ENCODE results near the gene GPR89A.
"Not testable (repeated sequence)": the region's sequence is repeated elsewhere in the genome, so short reads cannot be mapped to it uniquely, and the experiment has no call there.

The GPR89A gene

DNA sequence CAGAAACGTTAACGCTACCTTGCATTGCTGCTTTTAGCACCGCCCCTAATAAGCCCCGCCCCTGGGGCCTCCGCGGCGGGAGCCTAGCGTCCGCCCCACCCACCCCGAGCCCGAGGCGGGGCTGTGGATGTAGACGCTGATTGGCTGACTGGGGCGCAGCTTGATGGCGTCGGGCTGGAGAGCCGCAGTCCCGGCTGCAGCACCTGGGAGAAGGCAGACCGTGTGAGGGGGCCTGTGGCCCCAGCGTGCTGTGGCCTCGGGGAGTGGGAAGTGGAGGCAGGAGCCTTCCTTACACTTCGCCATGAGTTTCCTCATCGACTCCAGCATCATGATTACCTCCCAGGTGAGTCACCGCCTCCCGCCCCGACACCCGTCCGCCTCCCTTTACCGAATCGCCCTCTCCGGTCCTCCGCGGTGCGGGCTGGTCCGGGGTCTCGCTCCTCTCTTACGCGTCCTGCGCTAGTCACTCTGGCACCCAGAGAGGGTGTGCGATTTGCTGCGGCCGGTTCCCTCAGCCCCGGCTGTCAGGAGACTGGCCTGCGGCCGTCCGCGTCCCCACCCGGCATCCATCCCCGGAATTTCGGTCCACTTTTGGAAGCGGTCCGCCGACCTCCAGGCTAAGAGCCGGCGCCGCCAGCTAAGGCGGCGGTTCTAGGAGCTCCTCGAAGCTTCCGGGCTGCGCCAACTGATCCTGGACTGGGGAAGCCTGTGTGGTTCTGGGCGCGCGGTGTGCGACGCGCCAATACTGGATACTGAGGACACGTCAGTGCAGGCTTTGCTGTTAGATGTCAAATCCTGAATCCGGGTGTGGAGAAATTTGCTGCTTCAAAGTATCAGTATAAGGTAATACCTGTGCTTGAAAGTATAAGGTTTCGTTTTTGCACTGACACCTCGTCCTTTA lies at the start of gene GPR89A:
Gene GPR89A (plus strand): TSS at position 156 of the 901 bp plus-strand sequence. CDS start 146 bp downstream, at position 302.
- DNase-seq, result peak; percentile 96

DNA sequence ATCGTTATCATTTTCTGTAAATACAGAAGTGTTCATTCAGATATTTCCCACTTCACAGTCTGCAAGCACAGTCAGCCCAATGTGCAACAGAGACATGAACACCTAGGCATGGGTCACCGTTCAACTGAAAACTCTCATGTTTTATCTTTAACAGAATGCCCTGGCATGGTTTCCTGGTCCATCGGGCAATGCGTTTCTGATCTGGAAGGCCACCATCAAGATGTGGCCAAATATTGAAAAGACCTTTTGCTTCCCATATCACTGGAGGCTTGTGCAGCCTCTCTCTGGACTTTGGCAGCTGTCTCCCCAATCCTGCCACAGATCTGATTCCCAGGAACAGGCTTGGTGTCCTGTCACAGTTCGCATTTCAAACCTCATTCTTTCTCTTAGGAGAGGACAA lies 21.0 kb upstream of the GPR89A start:
- not testable (repeated sequence) for DNase-seq

DNA sequence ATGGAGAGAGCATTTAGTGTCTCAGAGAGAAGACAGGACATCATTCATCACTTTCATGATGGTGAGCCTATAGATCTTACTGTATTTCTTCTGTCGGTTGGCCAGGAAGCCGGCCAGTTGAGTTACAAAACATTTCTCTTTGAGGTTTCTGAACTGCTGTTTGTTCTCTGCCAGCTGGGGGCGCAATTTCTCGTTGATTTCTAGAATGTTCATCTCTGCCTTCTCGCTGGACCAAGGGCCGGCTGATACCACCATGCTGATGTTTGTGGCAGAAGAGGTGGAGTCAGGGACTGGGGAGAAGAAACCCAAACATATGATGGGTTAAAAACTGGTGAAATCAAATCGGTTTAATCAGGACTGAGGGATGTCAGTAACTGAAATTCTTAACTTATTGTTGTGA lies 17.0 kb upstream of the GPR89A start:
- DNase-seq, result peak; percentile 36 to 53

DNA sequence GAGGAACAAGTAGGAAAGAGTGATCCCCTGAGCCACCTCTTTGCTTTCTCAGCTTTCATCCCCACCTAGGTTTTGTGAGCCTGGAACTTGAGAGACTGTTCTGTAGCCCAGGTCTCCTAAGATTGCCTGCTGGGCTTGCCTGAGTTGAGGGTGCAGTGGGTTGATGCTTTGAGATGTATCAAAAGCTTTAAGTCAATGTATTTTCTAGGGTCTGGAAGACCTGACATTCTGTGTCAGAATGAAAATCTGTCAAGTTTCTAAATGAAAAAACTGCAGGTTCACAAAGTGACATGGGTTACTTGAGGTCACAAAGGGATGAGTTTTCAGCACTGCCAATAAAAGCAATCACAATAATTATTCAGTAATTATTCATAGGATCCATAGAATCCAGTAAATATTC lies 15.4 kb upstream of the GPR89A start:
- DNase-seq, result not testable (repeated sequence)

DNA sequence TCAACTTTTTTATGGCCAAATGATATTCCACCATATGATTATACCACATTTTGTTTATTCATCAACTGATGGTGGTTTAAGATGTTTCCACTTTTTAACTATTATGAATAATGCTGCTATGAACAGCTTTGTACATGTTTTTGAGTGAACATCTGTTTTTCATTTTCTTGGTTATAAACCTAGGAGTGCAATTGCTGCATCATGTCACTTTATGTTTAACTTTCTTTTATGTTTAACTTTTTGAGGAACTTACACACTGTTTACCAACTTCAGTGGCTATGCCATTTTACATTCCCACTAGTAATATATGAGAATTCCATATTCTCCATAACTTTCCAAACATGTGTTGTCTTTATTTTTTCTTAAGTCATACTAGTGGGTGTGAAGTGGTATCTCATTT lies 12.4 kb upstream of the GPR89A start:
- not testable (repeated sequence) for DNase-seq

DNA sequence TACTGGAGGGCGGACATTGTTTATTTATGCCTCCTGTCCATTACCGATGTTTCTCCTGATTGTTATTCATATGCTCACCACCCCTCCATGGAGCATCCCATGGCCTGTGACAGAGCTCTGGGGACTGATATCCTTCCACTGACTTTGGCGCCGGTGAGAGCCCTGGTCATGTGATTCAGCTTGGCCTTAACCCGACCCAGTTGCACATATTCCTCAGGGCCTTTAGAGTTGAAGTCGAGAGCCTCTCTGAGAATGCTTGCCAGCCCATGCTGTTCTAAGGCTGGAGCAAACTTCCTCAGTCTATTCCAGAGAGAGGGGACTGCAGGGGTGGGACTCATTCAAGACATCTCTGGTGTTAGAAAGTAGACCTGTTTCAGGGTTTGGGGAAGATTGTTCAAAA lies 11.6 kb upstream of the GPR89A start:
- DNase-seq, result not testable (repeated sequence)

DNA sequence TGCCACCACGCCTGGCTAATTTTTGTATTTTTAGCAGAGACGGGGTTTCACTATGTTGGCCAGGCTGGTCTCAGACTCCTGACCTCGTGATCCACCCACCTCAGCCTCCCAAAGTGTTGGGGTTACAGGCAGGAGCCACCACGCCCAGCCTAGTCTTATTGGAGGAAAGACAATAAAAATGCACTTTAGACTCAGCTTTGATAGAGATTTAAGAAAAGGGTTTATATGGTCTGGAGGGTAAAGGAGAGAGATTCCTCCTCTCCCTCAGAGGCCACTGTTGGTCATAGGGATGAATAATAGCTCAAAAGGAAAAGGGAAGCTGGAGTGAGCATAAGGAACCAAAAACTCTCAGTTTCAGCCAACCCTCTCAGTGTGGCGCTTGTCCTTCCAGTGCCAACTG lies 8.4 kb upstream of the GPR89A start:
- not testable (repeated sequence) for DNase-seq

DNA sequence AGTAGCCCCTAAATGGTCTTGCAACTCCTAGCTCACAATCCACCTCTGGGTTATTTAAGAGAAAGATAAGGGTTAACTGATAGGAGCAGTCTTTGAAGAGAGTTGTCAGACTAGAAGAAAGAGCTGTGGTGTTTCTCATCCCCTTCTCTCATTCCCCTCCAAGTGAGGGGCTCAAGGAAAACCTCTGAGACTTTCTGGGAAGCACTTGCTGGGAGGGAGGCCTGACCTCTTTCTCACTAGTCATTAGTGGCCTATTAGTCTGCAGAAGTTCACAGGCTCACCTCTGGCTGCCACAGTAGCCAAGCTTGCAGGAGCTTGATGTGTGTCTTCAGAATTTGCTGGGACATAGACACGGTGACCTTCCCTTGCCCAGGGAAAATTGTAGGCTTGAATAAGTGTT lies 6.2 kb upstream of the GPR89A start:
- no peak for DNase-seq

DNA sequence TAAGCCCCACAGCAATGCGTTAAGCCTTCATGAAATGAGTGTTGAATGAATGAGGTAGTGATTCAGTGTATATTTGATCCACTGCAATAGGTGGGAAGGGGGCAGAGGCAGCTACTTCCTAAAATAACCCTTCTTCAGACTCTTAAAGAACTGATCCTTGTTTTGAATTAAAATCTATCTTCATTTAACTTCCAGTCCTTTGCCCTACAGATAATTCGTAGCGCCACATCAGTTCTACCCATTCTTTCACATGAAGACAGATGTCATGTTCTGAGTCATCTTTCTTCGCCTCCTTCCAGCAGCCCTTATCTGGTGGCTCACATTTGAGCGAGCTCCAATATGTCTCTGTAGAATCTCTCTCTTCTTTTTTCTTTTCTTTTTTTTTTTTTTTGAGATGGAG lies 948 bp upstream of the GPR89A start:
- not testable (repeated sequence) for DNase-seq

DNA sequence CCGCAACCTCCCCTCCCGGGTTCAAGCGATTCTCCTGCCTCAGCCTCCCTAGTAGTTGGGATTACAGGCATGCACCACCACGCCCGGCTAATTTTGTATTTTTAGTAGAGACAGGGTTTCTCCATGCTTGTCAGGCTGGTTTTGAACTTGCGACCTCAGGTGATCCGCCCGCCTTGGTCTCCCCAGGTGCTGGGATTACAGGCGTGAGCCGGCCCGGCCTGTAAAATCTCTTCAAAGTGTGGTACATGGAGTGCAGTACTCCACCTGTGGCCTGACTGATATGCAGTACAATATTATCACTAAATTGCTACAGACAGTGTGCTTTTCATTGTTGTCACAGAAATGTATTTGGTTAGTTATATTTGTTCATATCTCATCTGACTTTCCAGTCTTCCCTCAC lies 499 bp upstream of the GPR89A start:
- DNase-seq, result not testable (repeated sequence)

DNA sequence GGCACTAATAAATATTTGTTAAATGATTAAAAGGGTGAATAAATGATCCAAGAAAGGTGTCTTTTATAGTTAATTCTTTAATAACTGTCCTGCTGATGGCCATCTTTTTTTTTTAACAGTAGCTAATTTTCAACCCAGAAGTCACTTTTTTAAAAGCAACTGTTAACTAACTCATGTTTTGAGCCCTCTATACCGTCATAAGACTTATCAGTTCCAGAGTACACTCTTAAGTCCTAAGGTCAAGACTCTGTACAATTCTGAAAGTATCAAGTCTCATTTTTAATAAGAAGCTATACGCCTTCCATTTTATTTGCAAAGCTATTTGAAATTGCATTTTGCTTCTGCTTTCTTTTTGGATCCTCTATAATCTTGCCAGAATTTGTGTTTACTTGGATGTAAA lies 3.0 kb downstream of the GPR89A start:
- not testable (repeated sequence) for DNase-seq

DNA sequence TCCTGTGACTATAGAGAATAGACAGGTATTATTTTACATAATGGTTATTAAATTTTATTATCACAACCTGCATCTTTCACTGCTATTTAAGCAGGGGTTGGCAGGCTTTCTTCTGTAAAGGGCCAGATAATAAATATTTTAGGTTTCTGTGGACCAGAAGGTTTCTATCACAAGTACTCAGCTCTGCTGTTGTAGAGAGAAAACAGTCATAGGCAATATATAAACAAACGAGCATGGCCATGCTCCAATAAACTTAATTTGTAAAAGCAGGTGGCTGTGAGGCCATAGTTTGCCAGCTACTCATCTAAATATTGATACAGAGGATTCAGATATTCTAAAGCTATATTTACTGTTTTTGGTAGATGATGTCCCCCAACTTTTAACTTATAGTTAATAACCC lies 12.3 kb downstream of the GPR89A start:
- DNase-seq, result not testable (repeated sequence)

DNA sequence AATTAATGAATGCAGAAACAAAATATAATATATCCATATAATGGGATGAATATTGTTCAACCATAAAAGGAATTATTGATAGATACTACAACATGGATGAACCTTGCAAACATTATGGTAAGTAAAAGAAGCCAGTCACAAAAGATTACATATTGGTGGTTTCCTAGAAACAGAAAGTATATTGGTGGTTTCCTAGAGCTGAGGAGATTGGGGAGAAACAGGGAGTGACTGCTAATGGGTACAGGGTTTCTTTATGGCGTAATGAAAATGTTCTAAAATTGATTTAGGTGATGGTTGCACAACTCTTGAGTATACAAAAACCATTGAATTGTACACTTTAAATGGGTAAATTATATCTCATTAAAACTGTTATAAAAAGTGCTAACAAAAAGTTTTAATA lies 14.4 kb downstream of the GPR89A start:
- DNase-seq, result not testable (repeated sequence)

DNA sequence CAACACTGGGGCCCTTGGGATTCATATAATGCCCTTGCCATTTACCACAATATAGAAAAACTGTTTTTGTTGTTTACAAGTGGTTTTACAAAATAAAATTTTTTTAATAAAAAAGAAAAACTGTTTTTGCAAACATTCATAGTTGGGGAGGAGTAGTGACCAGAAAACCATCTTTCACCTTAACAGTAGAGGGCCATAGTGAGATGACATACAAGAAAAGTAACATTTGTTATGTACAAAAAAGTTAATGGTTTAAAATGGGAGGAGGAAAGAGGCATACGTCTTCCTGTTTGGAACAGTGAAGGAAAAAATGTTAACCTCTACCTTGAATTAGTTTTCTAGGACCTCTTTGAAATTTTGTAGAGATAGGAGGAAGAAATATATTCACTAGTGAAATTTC lies 28.4 kb downstream of the GPR89A start:
- not testable (repeated sequence) for DNase-seq

DNA sequence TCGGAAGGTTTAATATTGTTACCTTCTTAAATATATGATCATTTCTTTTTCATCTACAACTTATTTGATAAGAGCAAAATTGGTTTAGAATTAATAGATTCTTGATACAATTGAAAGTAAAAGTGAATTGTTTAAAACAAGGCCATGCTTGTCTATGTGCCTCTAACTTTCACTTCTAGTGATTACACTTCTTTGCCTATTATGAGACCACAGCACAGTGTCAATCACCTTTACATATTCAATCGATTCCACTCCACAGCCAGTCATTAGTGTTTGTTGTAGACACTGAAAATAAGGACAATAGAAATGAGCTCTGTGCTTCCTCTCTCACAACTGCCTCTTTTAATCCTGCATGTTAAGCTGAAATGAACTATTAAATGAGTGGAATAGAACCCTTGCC lies 34.1 kb downstream of the GPR89A start:
- not testable (repeated sequence) for DNase-seq

DNA sequence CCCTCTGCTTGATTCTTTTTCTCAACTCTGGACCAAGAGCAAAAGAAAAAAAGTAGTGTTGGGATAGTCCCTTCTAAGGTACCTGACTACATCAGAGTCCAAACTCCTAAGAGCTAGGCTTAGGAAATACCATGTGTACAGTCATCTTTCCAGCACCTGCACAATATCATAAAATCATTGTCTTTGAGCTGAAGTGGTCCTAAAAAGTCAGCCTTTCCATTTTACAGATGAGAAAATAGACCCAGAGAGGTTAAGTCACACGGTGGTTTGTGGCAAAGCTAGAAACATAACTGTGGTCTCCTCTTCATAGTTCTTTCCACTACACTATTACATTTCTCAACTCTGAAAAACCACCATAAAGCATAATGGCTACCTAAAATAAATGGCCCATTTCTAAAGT lies 36.2 kb downstream of the GPR89A start:
- DNase-seq, result not testable (repeated sequence)

DNA sequence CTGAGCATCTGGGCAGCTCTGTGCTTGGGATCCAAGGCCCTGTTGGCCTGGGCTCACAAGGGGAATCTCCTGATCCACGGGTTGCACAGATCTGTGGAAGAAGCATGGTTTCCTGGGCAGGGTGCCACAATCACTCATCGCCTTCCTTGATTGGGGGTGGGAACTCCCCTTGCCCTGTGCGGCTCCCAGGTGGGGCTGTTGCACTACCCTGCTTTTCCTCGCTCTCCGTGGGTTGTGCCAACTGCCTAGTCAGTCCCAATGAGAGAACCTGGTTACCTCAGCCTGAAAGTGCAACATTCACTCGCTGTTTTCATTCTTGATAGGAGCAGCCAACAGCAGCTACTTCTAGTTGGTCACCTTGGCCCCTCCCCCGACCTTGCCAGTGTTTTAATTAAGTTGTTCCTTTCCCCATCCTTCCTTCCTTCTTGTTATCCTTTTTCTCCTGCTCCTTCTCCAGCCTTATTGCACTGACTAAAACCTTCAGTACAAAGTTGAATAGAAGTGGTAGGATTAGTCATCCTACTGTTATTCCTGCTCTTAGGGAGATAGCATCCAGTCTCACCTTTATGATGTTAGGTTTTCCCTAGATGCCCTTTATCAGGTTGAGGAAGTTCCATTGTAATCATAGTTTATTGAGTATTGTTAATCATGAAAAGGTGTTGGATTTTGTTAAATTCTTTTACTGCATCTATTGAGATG lies 48.6 kb downstream of the GPR89A start:
- not testable (repeated sequence) for DNase-seq

DNA sequence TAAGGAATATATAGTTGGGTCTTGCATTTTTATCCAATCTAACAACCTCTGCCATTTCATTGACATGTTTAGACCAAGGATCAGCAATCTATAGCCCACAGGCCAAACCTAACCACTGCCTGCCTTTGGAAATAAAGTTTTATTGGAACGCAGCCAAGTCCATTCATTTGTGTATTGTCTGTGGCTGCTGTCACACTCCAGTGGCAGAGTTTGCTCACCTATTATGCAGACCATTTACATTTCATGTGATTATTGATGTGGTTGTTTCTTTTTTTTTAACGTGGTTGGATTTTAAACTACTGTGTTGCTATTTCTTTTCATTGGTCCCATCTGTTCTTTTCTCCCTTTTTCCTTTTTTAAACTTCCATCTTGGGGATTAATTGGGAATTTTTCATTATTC lies 54.7 kb downstream of the GPR89A start:
- DNase-seq, result not testable (repeated sequence)

DNA sequence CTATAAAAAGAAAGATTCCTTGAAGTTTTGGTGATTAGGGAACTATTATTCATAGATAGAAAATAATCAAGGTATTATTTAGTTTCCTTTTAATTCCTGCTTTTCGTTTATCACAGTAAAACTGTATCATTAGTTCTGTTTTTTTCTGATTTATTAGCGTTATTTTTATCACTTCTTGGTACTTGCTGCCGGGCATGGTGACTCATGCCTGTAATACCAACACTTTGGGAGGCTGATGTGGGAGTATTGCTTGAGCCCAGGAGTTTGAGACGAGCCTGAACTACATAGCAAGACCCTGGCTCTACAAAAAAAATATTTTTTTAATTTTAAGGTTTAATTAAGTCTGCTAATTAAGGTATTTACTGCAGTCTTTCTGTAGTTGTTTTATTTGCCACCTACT lies 57.2 kb downstream of the GPR89A start:
- not testable (repeated sequence) for DNase-seq

DNA sequence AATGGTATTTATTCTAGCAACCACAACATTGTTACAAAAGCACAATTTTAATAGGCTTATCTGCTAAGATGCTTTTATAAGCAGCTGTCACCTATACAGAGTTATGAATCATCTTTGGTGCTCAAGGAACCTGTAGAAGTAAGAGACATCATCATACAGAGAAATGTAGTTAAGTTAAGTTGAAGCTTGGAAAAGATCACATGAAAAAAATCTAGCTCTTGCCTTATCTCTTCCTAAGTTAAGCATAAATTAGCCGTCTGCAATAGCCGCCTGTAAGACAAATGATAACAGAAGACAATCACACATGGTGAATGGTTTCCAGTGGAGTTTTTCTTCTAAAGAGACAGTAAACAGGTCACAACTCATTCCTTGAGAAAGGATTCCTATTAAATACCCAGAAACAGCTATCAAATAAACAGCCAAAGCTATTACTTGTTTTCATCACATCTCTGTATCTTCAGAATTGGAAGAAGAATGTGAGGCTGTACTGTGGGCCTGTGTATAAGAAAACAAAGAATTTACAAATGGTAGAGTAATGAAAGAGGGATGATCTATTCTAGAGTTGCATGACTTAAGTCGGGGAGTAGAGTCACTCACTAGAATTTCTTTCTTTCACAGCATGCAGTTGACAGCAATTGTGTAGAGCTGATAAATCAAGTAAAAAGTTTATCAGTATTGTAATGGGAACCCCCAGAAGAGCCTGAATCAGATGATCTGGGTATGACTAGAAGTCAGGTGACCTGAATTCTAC lies 63.4 kb downstream of the GPR89A start:
- DNase-seq, result not testable (repeated sequence)

DNA sequence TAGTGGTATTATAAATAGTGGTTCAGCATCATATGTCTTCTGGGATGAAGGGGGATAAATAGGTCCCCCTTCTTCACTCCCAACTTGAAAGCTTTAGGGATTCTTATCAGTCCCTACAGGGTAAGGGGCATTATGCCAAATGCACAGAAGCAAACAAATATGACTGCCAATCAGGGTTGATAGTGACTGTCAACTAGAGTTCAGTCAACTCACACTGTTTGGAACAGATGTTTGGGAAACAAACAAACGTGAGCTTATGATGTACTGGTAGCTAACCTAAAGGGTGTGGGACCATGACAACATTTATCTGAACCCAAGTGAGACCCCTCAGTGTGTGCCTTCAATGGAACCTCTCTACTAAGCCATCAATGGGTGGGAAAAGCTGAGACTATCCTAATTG lies 65.4 kb downstream of the GPR89A start:
- not testable (repeated sequence) for DNase-seq

DNA sequence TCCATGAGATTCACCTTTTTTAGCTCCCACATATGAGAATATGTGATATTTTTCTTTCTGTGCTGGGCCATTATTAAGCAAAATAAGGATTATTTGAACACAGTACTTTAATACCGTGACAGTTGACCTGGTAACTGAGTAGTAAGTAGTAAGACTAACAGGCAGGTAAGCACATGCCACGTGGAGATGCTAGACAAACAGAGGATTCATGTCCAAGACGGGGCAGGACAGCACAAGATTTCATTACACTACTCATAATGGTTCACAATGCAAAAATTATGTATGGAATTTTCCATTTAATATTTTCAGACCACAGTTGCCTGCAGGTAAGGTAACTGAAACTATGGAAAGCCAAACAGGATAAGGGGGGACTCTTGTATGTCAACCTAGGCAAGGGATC lies 77.1 kb downstream of the GPR89A start:
- DNase-seq, result not testable (repeated sequence)

DNA sequence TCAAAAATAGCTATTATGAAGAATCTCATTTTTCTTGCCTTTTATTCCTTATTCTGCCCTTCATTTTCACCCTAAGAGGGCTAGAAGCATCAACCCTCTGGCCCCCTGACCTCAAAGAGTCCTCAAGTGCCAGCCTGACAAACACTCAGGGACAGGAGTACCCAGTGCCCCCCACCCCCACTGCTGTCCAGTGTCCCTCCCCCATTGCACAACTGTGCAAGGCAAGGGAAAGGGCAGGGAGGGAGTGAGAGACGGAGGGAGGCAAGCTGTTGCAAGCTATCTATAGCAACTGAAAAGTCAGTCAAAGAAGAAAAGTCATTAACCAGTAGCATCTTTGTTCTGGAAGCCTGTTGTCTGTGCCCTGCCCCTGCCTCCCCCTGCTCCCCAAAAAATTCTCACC lies 78.3 kb downstream of the GPR89A start:
- DNase-seq, result not testable (repeated sequence)
